ENCODE measurements around the gene POP4. TPM values are rescaled to one million over a fixed set of nuclear protein-coding genes. Genes with fewer than 3 reads are reported as not detected.

Gene POP4
- total RNA-seq, 1 donor from 2014 or later: 49.4 TPM

- H3K27ac Mint-ChIP-seq (ENCODE audit: unreplicated experiment): no peak overlapping the region
- no peak for DNase-seq (ENCODE audit: low spot score)
- H3K36me3 Mint-ChIP-seq (ENCODE audit: low read depth): no peaks in the 10 kb centered on the region
- H3K4me1 Mint-ChIP-seq (ENCODE audit: low read depth): no peaks in the 10 kb centered on the region
- H3K27me3 Mint-ChIP-seq (ENCODE audit: low read depth): peaks cover 17% of the 10 kb centered on the region
- peaks cover 14% of the 10 kb centered on the region for H3K9me3 Mint-ChIP-seq (ENCODE audit: low read depth)
- no peak overlapping the region for H3K4me3 Mint-ChIP-seq (ENCODE audit: unreplicated experiment)
- no peak for TF ChIP-seq CTCF (IDR thresholded peaks at IDR 0.05)
Observed at GRCh38 chr19:29562299-29563297, 43.5 kb upstream of the POP4 start.

- no peak for TF ChIP-seq CTCF (IDR thresholded peaks at IDR 0.05)
- no peaks in the 10 kb centered on the region for H3K4me1 Mint-ChIP-seq (ENCODE audit: low read depth)
- peaks cover 20% of the 10 kb centered on the region for H3K27me3 Mint-ChIP-seq (ENCODE audit: low read depth)
- no peak overlapping the region for H3K4me3 Mint-ChIP-seq (ENCODE audit: unreplicated experiment)
- H3K27ac Mint-ChIP-seq (ENCODE audit: unreplicated experiment): no peak overlapping the region
- no peak for DNase-seq (ENCODE audit: low spot score)
- peaks cover 5% of the 10 kb centered on the region for H3K9me3 Mint-ChIP-seq (ENCODE audit: low read depth)
- H3K36me3 Mint-ChIP-seq (ENCODE audit: low read depth): no peaks in the 10 kb centered on the region
Observed at GRCh38 chr19:29563486-29564101, 42.5 kb upstream of the POP4 start.

GRCh38 chr19:29564574-29565005 lies 41.5 kb upstream of the POP4 start:
- no peak overlapping the region for H3K27ac Mint-ChIP-seq (ENCODE audit: unreplicated experiment)
- TF ChIP-seq CTCF (IDR thresholded peaks at IDR 0.05): no peak
- H3K9me3 Mint-ChIP-seq (ENCODE audit: low read depth): peaks cover 4% of the 10 kb centered on the region
- H3K27me3 Mint-ChIP-seq (ENCODE audit: low read depth): peaks cover 20% of the 10 kb centered on the region
- DNase-seq (ENCODE audit: low spot score): no peak
- H3K4me3 Mint-ChIP-seq (ENCODE audit: unreplicated experiment): no peak overlapping the region
- H3K4me1 Mint-ChIP-seq (ENCODE audit: low read depth): no peaks in the 10 kb centered on the region
- H3K36me3 Mint-ChIP-seq (ENCODE audit: low read depth): no peaks in the 10 kb centered on the region

- Mint-ChIP-seq H3K4me1 (ENCODE audit: low read depth) (no peaks in the 10 kb centered on the region), H3K27me3 (ENCODE audit: low read depth) (peaks cover 21% of the 10 kb centered on the region), H3K4me3 (ENCODE audit: unreplicated experiment) (no peak overlapping the region), H3K36me3 (ENCODE audit: low read depth) (no peaks in the 10 kb centered on the region), H3K27ac (ENCODE audit: unreplicated experiment) (no peak overlapping the region), H3K9me3 (ENCODE audit: low read depth) (no peaks in the 10 kb centered on the region)
- DNase-seq (ENCODE audit: low spot score): no peak
- TF ChIP-seq CTCF (IDR thresholded peaks at IDR 0.05): no peak
Observed at GRCh38 chr19:29565171-29565570, 40.9 kb upstream of the POP4 start.

GRCh38 chr19:29566496-29567054 lies 39.5 kb upstream of the POP4 start:
- Mint-ChIP-seq H3K4me1 (ENCODE audit: low read depth) (no peaks in the 10 kb centered on the region), H3K9me3 (ENCODE audit: low read depth) (no peaks in the 10 kb centered on the region), H3K27me3 (ENCODE audit: low read depth) (peaks cover 23% of the 10 kb centered on the region), H3K27ac (ENCODE audit: unreplicated experiment) (no peak overlapping the region), H3K4me3 (ENCODE audit: unreplicated experiment) (no peak overlapping the region), H3K36me3 (ENCODE audit: low read depth) (no peaks in the 10 kb centered on the region)
- no peak for DNase-seq (ENCODE audit: low spot score)
- no peak for TF ChIP-seq CTCF (IDR thresholded peaks at IDR 0.05)

All from chondrocyte (in vitro differentiated cells).